ENCODE measurements around the gene QTRT2. TPM values are rescaled to one million over a fixed set of nuclear protein-coding genes. Genes with fewer than 3 reads are reported as not detected.

The QTRT2 gene
- total and polyA plus RNA-seq, 2 of the 8 experiments (the other 6 are each of a cell fraction or from before 2014, with no cell fraction given) = 13.3 to 54.5 TPM

DNA sequence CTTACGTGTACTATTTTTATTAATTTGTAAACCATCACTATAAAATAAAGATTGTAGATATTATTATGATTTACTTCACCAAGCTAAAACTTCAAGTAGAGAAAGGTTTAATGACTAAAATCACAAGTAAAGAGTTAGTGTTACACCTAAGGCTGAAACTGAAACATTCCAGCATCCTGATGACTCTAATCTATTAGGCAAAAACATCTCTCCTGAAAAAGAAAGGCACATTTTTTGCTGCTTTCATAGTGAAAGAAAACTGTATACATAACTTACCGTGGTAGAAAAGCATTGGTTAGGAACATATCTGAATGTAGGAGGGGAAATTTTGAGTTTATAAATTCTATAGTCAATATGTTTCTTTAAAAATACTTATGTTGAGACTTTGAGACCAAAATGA, 35.6 kb upstream of the QTRT2 start:
- Histone ChIP-seq H2BK15ac (ENCODE audit: low read length) (no peak overlapping the region), H3K4me1 (replicated peaks in 1 of 4; ENCODE audit: control insufficient read depth in 3 of 4, insufficient read depth in 4 of 4, low read length in 3 of 4) (peaks cover 0 to 4% (median 0%) of the 10 kb centered on the region in 4 experiments; a peak in 1 of 7 replicates), H3K14ac (ENCODE audit: insufficient read length) (no peak overlapping the region), H4K20me1 (replicated peaks in 1 of 2; ENCODE audit: control insufficient read depth in 1 of 2, insufficient read depth in 2 of 2, low read length in 2 of 2) (no peaks in the 10 kb centered on the region), H3K4ac (replicated peaks; ENCODE audit: insufficient read length, low read depth, low read length) (no peak overlapping the region), H2BK12ac (ENCODE audit: low read depth, low read length) (no peak overlapping the region), H3K18ac (ENCODE audit: extremely low read depth, low read length) (no peak overlapping the region), H3K36me3 (ENCODE audit: control insufficient read depth in 2 of 4, insufficient read depth in 4 of 4, low read length in 3 of 4) (no peaks in the 10 kb centered on the region), H3K9ac (replicated peaks in 1 of 4; ENCODE audit: extremely low read depth in 1 of 4, low read depth in 3 of 4, low read length in 3 of 4) (no peak overlapping the region), H3K4me3 (ENCODE audit: extremely low read depth in 1 of 4, insufficient read depth in 2 of 4, low read depth in 3 of 4, low read length in 4 of 4) (no peak overlapping the region), H3K4me2 (ENCODE audit: insufficient read depth in 1 of 2, low read depth in 2 of 2, low read length in 2 of 2) (no peak overlapping the region), H2AK5ac (ENCODE audit: low read depth, low read length) (no peak overlapping the region), H4K8ac (ENCODE audit: extremely low read depth, insufficient read depth, low read length) (no peak overlapping the region), H2BK5ac (ENCODE audit: low read depth, low read length) (no peak overlapping the region), H2BK20ac (ENCODE audit: low read length) (no peak overlapping the region), H3K27me3 (replicated peaks in 1 of 4; ENCODE audit: control insufficient read depth in 3 of 4, extremely low read depth in 1 of 4, insufficient read depth in 3 of 4, low read length in 3 of 4) (no peaks in the 10 kb centered on the region), H3K23ac (ENCODE audit: insufficient read length) (no peak overlapping the region), H4K91ac (replicated peaks; ENCODE audit: insufficient read length, low read length) (no peak overlapping the region), H3K79me1 (ENCODE audit: low read depth, low read length) (no peaks in the 10 kb centered on the region), H2BK120ac (replicated peaks; ENCODE audit: low read depth, low read length) (no peak overlapping the region), H3K56ac (replicated peaks; ENCODE audit: insufficient read length, low read depth, low read length) (no peak overlapping the region), H2AFZ (ENCODE audit: low read length) (no peak overlapping the region), H4K5ac (ENCODE audit: insufficient read length, low read depth, low read length) (no peak overlapping the region), H3K27ac (ENCODE audit: low read depth, low read length) (no peak overlapping the region), H3K9me3 (ENCODE audit: insufficient read depth in 2 of 2, low read depth in 1 of 2, low read length in 1 of 2) (no peaks in the 10 kb centered on the region), H3K79me2 (ENCODE audit: control insufficient read depth in 1 of 2, insufficient read depth in 2 of 2, low read length in 2 of 2) (no peaks in the 10 kb centered on the region), H3K23me2 (ENCODE audit: low read depth, low read length) (no peaks in the 10 kb centered on the region)
- DNase-seq (ENCODE audit: low read depth in 1 of 2, low spot score in 2 of 2) = no peak
- POLR2A ChIA-PET (ENCODE audit: partially characterized antibody) = no interaction called here
- CTCF ChIA-PET (ENCODE audit: partially characterized antibody) = no interaction called here
- no peak for FAIRE-seq
- 88% methylated on average over 2 of the region's 2 CpGs; no CpG with 5 or more reads in 1 of the 2 experiments for WGBS, 2 experiments (ENCODE audit: extremely low coverage in 1 of 2, insufficient coverage in 1 of 2, insufficient read length in 1 of 2, insufficient replicate concordance in 2 of 2, low coverage in 1 of 2, low lambda C conversion rate in 2 of 2, missing lambda C conversion rate in 1 of 2)
- TF ChIP-seq KDM5A (IDR thresholded peaks at IDR 0.05; ENCODE audit: low read length) (no peak), SP4 (IDR thresholded peaks at IDR 0.05; ENCODE audit: low read length) (no peak), TCF12 (IDR thresholded peaks at IDR 0.05; ENCODE audit: low read depth, low read length) (no peak), HDAC6 (IDR thresholded peaks at IDR 0.05; ENCODE audit: low read depth, low read length) (no peak), CTCF (IDR thresholded peaks at IDR 0.05; ENCODE audit: control extremely low read depth in 1 of 3, insufficient read depth in 1 of 3, low read depth in 1 of 3, low read length in 3 of 3) (no peak), E2F6 (IDR thresholded peaks at IDR 0.05) (no peak), TAF7 (optimal IDR thresholded peaks at IDR 0.05; ENCODE audit: borderline replicate concordance, low read depth, low read length) (no peak), EZH2 (IDR thresholded peaks at IDR 0.05; ENCODE audit: low read depth, low read length, severe bottlenecking) (no peak), TEAD4 (IDR thresholded peaks at IDR 0.05; ENCODE audit: low read depth, low read length) (no peak), ASH2L (IDR thresholded peaks at IDR 0.05; ENCODE audit: low read length) (no peak), HDAC2 (IDR thresholded peaks at IDR 0.05; ENCODE audit: borderline replicate concordance in 1 of 2, low read depth in 2 of 2, low read length in 2 of 2) (no peak)

All from H1 (cell line).